ENCODE measurements around the gene C16orf92. TPM values are rescaled to one million over a fixed set of nuclear protein-coding genes. Genes with fewer than 3 reads are reported as not detected.

C16orf92 gene
- total and polyA plus RNA-seq, 4 experiments from 2014 or later = not detected

DNA sequence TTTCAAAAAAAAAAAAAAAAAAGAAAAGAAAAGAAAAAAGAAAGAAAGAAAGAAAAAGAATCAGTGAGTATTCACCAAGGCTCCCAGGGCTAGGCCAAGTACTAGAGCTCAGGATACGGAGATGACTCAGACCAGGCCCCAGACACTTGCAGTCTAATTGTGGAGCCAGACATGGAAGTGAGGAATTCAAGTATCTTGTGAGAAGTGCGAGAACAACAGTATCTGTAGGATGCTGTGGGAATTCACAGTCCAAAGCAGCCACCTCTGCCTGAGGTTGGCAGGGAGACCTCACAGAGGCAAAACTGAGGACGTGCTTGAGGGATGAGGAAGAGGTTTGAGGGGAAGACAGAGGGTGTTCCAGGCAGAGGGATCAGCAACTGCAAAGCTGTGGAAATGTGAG is 28.5 kb downstream of the C16orf92 start:
- Mint-ChIP-seq H3K36me3 (peaks cover 0 to 1% of the 10 kb centered on the region in 2 donors), H3K4me1 (peaks cover 10 to 31% (median 23%) of the 10 kb centered on the region in 4 donors), H3K27ac (peak overlapping the region in 5 of 7 donors; percentile 36 to 90 (median 67)), H3K9me3 (peaks cover 0 to 1% (median 0%) of the 10 kb centered on the region in 8 donors), H3K4me3 (peak overlapping the region in 7 of 8 donors; percentile 20 to 79 (median 55)), H3K27me3 (no peaks in the 10 kb centered on the region)
- intact Hi-C loops (cut with micrococcal nuclease) = no loop called here
- no peaks in the 10 kb centered on the region for H3K36me3 ChIP-seq (ENCODE audit: insufficient read depth, low read length)
- peaks cover 21% of the 10 kb centered on the region for H3K4me1 ChIP-seq (ENCODE audit: insufficient read depth, low read length)
- ChIA-PET CTCF (ENCODE audit: partially characterized antibody) (interaction anchor here (1.0 kb wide), 1 partner anchor 21 kb away, joined by 3 read pairs; the partner anchor contains the start of gene TLCD3B), POLR2A (ENCODE audit: partially characterized antibody) (interaction anchor here (5.0 kb wide), 1 partner anchor 13 kb away, joined by 91 read pairs; the partner anchor contains the start of gene ALDOA)
- no peaks in the 10 kb centered on the region for H3K9me3 ChIP-seq (ENCODE audit: control insufficient read depth in 1 of 2, low read length in 2 of 2)
- no peak overlapping the region for H3K27ac ChIP-seq (ENCODE audit: low read depth, low read length)
- H3K4me3 ChIP-seq (ENCODE audit: low read length in 2 of 2) = no peak overlapping the region
- H3K27me3 ChIP-seq (ENCODE audit: insufficient read depth, low read length) = no peaks in the 10 kb centered on the region
- DNase-seq = no peak

DNA sequence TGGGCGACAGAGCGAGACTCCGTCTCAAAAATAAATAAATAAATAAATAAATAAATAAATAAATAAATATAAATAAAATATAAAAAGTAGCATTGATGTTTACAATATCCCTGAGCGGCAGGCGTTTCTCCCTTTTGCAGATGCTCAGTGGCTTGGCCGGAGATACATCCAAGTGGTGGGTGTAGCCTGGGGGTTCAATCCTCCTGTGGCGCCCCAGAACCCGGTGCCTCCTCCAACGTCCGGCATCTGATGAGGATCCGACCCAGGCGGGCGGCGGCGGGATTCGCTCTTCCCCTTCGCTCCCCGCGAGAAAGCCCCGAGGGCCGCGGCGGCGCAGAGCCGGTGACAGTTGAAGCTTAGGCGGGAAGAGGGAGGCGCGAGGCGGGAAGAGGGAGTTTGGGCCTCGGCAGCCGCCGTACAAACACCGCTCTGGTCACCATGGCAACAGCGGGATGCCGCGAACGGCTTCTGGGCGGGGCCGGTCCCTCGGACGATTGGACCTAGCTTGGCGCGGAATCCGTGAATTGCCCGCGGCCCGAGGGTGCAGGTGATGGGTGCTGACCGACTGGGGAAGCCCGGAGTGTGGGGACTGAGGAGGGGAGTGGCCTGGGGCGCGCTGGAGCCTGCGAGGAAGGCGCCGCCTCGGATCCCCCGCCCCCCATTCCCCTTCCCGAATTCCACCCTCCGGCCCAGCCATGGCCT is 29.8 kb downstream of the C16orf92 start:
- H3K27me3 ChIP-seq (ENCODE audit: insufficient read depth, low read length) = no peaks in the 10 kb centered on the region
- Mint-ChIP-seq H3K27ac (peak overlapping the region in 6 of 7 donors; percentile 53 to 94 (median 79)), H3K4me3 (peak overlapping the region; percentile 84 to 93 (median 87)), H3K36me3 (peaks cover 0 to 1% of the 10 kb centered on the region in 2 donors), H3K9me3 (peaks cover 0 to 2% (median 0%) of the 10 kb centered on the region in 8 donors), H3K27me3 (no peaks in the 10 kb centered on the region), H3K4me1 (peaks cover 10 to 31% (median 23%) of the 10 kb centered on the region in 4 donors)
- no peaks in the 10 kb centered on the region for H3K36me3 ChIP-seq (ENCODE audit: insufficient read depth, low read length)
- no peaks in the 10 kb centered on the region for H3K9me3 ChIP-seq (ENCODE audit: control insufficient read depth in 1 of 2, low read length in 2 of 2)
- peak overlapping the region; percentile 23 to 64 for H3K4me3 ChIP-seq (ENCODE audit: low read length in 2 of 2)
- H3K27ac ChIP-seq (ENCODE audit: low read depth, low read length) = no peak overlapping the region
- peak; percentile 80 to 88 (median 82) for DNase-seq
- CTCF ChIA-PET (ENCODE audit: partially characterized antibody) = interaction anchor here (0.6 to 4.1 kb wide), 4 partner anchors 10 to 206 kb away, joined by 3 to 21 read pairs (median 4); partner anchors contain the start of genes ALDOA and TLCD3B
- intact Hi-C loops (cut with micrococcal nuclease) = loop anchor here (1.0 kb wide), 2 partner anchors 12 to 38 kb away; partner anchors contain the start of genes ALDOA and TBX6
- POLR2A ChIA-PET (ENCODE audit: partially characterized antibody) = interaction anchor here (0.9 to 5.0 kb wide), 5 partner anchors 12 to 133 kb away, joined by 3 to 91 read pairs (median 3); partner anchors contain the start of genes ALDOA, PPP4C and TBX6
- peaks cover 21% of the 10 kb centered on the region for H3K4me1 ChIP-seq (ENCODE audit: insufficient read depth, low read length)

DNA sequence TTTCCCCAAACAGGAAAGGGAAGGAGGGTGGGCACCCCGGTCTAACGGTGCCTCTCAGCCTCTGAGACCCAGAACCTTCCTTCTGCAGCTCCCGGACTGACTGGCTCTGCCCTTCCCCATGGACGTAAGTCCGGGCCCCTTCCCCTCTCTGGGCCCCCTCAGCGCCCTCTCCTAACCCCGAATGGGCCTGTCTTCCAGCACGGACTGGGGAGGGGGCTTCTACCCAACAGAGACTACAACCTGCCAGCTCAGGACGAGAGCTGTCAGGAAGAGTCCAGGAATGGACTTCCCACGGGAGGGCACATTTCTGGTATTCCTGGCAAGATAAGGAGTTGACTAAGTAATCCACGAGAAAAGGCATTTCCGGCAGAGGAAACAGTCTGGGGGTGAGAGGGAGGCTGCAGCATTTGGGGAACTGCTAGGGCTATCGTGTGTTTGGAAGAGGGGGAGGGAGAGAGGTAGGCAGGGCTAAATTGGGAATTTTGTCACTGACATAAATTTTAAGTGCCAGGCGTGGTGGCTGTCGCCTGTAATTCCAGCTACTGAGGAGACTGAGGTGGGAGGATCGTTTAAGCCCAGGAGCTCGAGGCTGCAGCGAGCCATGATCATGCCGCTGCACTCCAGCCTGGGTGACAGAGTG is 30.5 kb downstream of the C16orf92 start:
- H3K27ac ChIP-seq (ENCODE audit: low read depth, low read length) = no peak overlapping the region
- intact Hi-C loops (cut with micrococcal nuclease) = loop anchor here (1.0 kb wide), 2 partner anchors 12 to 38 kb away; partner anchors contain the start of genes ALDOA and TBX6

DNA sequence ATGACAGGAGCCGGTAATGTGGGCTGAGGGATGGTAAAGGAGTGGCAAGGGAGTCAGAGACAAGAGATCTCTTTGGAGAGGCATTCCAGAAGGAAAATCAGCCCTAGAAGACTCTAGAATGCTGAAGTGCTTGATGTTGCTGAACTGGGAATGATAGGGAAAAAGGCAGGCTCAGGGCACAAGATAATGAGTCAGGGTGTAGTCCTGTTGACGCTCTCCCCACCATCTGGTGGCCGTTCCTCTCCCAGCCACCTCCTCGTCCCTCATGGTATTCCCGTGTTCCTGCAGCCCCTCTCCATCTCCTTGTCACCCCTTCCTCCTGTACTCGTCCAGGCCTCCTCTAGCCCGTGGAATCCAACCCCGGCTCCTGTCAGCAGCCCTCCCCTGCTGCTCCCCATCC is 31.5 kb downstream of the C16orf92 start:
- Histone ChIP-seq H3K4me1 (ENCODE audit: insufficient read depth, low read length) (peaks cover 21% of the 10 kb centered on the region), H3K36me3 (ENCODE audit: insufficient read depth, low read length) (no peaks in the 10 kb centered on the region), H3K9me3 (ENCODE audit: control insufficient read depth in 1 of 2, low read length in 2 of 2) (no peaks in the 10 kb centered on the region), H3K4me3 (ENCODE audit: low read length in 2 of 2) (no peak overlapping the region), H3K27me3 (ENCODE audit: insufficient read depth, low read length) (no peaks in the 10 kb centered on the region), H3K27ac (ENCODE audit: low read depth, low read length) (no peak overlapping the region)
- intact Hi-C loops (cut with micrococcal nuclease) = no loop called here
- H3K27ac Mint-ChIP-seq = peak overlapping the region in 4 of 7 donors; percentile 52 to 83 (median 66)
- H3K9me3 Mint-ChIP-seq = peaks cover 0 to 2% (median 0%) of the 10 kb centered on the region in 8 donors
- H3K27me3 Mint-ChIP-seq = no peaks in the 10 kb centered on the region
- DNase-seq = no peak
- H3K36me3 Mint-ChIP-seq = peaks cover 0 to 1% of the 10 kb centered on the region in 2 donors
- CTCF ChIA-PET (ENCODE audit: partially characterized antibody) = interaction anchor here (0.8 to 4.1 kb wide), 10 partner anchors 9 to 376 kb away, joined by 3 to 26 read pairs (median 6); partner anchors contain the start of genes ALDOA, PPP4C, QPRT and TBX6
- H3K4me1 Mint-ChIP-seq = peaks cover 10 to 31% (median 23%) of the 10 kb centered on the region in 4 donors
- H3K4me3 Mint-ChIP-seq = peak overlapping the region in 7 of 8 donors; percentile 28 to 75 (median 59)
- POLR2A ChIA-PET (ENCODE audit: partially characterized antibody) = interaction anchor here (1.0 to 5.0 kb wide), 6 partner anchors 10 to 131 kb away, joined by 3 to 91 read pairs (median 4); partner anchors contain the start of genes ALDOA, CORO1A and TBX6

More for the DNA sequence above, 30.5 kb downstream of the C16orf92 start:
- no peaks in the 10 kb centered on the region for H3K36me3 ChIP-seq (ENCODE audit: insufficient read depth, low read length)
- H3K4me1 Mint-ChIP-seq = peaks cover 10 to 31% (median 23%) of the 10 kb centered on the region in 4 donors
- ChIA-PET CTCF (ENCODE audit: partially characterized antibody) (interaction anchor here (0.6 to 4.1 kb wide), 4 partner anchors 10 to 206 kb away, joined by 3 to 21 read pairs (median 4); partner anchors contain the start of genes ALDOA and TLCD3B), POLR2A (ENCODE audit: partially characterized antibody) (interaction anchor here (0.9 to 5.0 kb wide), 5 partner anchors 11 to 133 kb away, joined by 3 to 91 read pairs (median 3); partner anchors contain the start of genes ALDOA, PPP4C and TBX6)
- peaks cover 0 to 2% (median 0%) of the 10 kb centered on the region in 8 donors for H3K9me3 Mint-ChIP-seq
- H3K4me3 Mint-ChIP-seq = peak overlapping the region; percentile 63 to 93 (median 74)
- no peaks in the 10 kb centered on the region for H3K27me3 Mint-ChIP-seq
- H3K27me3 ChIP-seq (ENCODE audit: insufficient read depth, low read length) = no peaks in the 10 kb centered on the region
- no peak for DNase-seq
- H3K36me3 Mint-ChIP-seq = peaks cover 0 to 1% of the 10 kb centered on the region in 2 donors
- H3K4me1 ChIP-seq (ENCODE audit: insufficient read depth, low read length) = peaks cover 21% of the 10 kb centered on the region
- peak overlapping the region in 6 of 7 donors; percentile 25 to 87 (median 72) for H3K27ac Mint-ChIP-seq
- peak overlapping the region; percentile 23 to 64 for H3K4me3 ChIP-seq (ENCODE audit: low read length in 2 of 2)
- no peaks in the 10 kb centered on the region for H3K9me3 ChIP-seq (ENCODE audit: control insufficient read depth in 1 of 2, low read length in 2 of 2)

DNA sequence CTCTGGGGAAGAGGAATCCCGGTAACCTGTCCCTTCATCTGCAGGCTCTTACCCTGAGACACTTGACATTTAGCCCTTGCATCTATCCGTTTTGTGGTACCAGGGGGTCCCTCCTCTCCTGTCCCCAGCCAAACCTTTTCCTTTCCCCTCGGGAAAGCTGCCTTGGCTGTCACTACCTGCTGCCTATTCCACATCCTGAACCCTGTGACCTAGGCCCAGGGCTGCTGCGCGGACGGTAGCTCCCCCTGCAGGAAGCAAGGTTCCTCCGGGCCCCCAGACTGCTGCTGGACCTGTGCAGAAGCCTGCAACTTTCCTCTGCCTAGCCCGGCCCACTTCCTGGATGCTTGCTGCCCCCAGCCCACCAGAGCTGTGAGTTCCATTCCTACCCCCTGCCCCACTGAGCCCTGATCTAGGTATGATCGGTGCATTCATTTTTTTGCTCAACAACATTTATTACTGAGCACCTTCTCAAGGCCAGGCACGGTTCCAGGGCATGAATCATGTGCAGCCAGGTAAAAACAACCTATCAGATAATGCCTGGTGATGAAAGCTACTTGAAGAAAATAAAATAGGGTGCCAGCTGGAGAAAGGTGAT is 32.1 kb downstream of the C16orf92 start:
- peak; percentile 36 to 51 (median 44) for DNase-seq
- no peak overlapping the region for H3K27ac ChIP-seq (ENCODE audit: low read depth, low read length)
- intact Hi-C loops (cut with micrococcal nuclease) = no loop called here
- H3K9me3 ChIP-seq (ENCODE audit: control insufficient read depth in 1 of 2, low read length in 2 of 2) = no peaks in the 10 kb centered on the region
- Mint-ChIP-seq H3K27ac (peak overlapping the region in 6 of 7 donors; percentile 38 to 83 (median 64)), H3K4me3 (peak overlapping the region in 7 of 8 donors; percentile 51 to 77 (median 70)), H3K36me3 (peaks cover 0 to 1% of the 10 kb centered on the region in 2 donors), H3K27me3 (no peaks in the 10 kb centered on the region), H3K9me3 (peaks cover 0 to 2% (median 0%) of the 10 kb centered on the region in 8 donors), H3K4me1 (peaks cover 10 to 31% (median 23%) of the 10 kb centered on the region in 4 donors)
- ChIA-PET CTCF (ENCODE audit: partially characterized antibody) (interaction anchor here (0.8 to 4.1 kb wide), 17 partner anchors 8 to 377 kb away, joined by 3 to 26 read pairs (median 4); partner anchors contain the start of genes ALDOA, PPP4C, QPRT and TBX6), POLR2A (ENCODE audit: partially characterized antibody) (interaction anchor here (1.0 to 5.0 kb wide), 7 partner anchors 10 to 131 kb away, joined by 3 to 91 read pairs (median 4); partner anchors contain the start of genes ALDOA, CORO1A and TBX6)
- H3K36me3 ChIP-seq (ENCODE audit: insufficient read depth, low read length) = no peaks in the 10 kb centered on the region
- no peaks in the 10 kb centered on the region for H3K27me3 ChIP-seq (ENCODE audit: insufficient read depth, low read length)
- H3K4me3 ChIP-seq (ENCODE audit: low read length in 2 of 2) = no peak overlapping the region
- peaks cover 21% of the 10 kb centered on the region for H3K4me1 ChIP-seq (ENCODE audit: insufficient read depth, low read length)

DNA sequence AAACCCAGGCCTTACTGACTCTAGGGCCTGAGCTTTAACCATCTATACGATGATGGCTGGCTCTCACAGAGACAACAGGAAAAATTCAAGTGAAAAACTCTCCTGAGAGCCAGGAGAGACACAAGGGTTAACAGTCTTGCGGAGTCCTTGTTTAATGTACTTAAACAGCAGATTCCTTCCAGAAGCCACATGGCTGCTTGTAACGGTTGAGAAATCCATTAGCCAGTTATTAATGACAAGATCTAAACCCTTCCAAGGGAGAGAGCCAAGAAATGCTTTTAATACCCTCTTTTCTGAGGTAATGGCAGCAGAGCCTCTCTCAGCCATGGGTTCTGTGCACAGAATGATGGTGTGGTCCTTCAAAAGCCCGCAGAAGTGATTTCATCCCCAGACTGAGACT is 37.3 kb downstream of the C16orf92 start:
- H3K36me3 Mint-ChIP-seq = peaks cover 0 to 8% of the 10 kb centered on the region in 2 donors
- ChIA-PET POLR2A (ENCODE audit: partially characterized antibody) (no interaction called here), CTCF (ENCODE audit: partially characterized antibody) (no interaction called here)
- H3K36me3 ChIP-seq (ENCODE audit: insufficient read depth, low read length) = no peaks in the 10 kb centered on the region
- H3K4me3 ChIP-seq (ENCODE audit: low read length in 2 of 2) = no peak overlapping the region
- no peak for DNase-seq
- peak overlapping the region in 1 of 7 donors; percentile 59 for H3K27ac Mint-ChIP-seq
- H3K27ac ChIP-seq (ENCODE audit: low read depth, low read length) = no peak overlapping the region
- H3K4me1 Mint-ChIP-seq = peaks cover 4 to 24% (median 8%) of the 10 kb centered on the region in 4 donors
- intact Hi-C loops (cut with micrococcal nuclease) = no loop called here
- no peaks in the 10 kb centered on the region for H3K27me3 Mint-ChIP-seq
- H3K9me3 ChIP-seq (ENCODE audit: control insufficient read depth in 1 of 2, low read length in 2 of 2) = no peaks in the 10 kb centered on the region
- H3K4me1 ChIP-seq (ENCODE audit: insufficient read depth, low read length) = peaks cover 13% of the 10 kb centered on the region
- peak overlapping the region in 1 of 8 donors; percentile 39 for H3K4me3 Mint-ChIP-seq
- H3K9me3 Mint-ChIP-seq = peaks cover 0 to 2% (median 0%) of the 10 kb centered on the region in 8 donors
- H3K27me3 ChIP-seq (ENCODE audit: insufficient read depth, low read length) = no peaks in the 10 kb centered on the region

All from CD4-positive, alpha-beta memory T cell (primary cell).